SK-N-DZ (cell line): ENCODE data around the gene PRKCQ.
"Not testable (repeated sequence)": the region's sequence is repeated elsewhere in the genome, so short reads cannot be mapped to it uniquely, and the experiment has no call there.

Experiments
- DNase-seq: peaks from one replicate; pipeline ENCODE4 v3.0.0-alpha.2; 2015; ENCODE audit warnings: low spot score

Gene PRKCQ

GRCh38 chr10:6595499-6595898, 15.4 kb upstream of the PRKCQ start:
- no peak for DNase-seq

- DNase-seq, result no peak
Observed at GRCh38 chr10:6593241-6593671, 13.2 kb upstream of the PRKCQ start.

- DNase-seq, result no peak
Observed at GRCh38 chr10:6592080-6592479, 12.0 kb upstream of the PRKCQ start.

- DNase-seq, result no peak
Observed at GRCh38 chr10:6591668-6592067, 11.6 kb upstream of the PRKCQ start.

- DNase-seq, result no peak
Observed at GRCh38 chr10:6590100-6590499, 10.0 kb upstream of the PRKCQ start.

GRCh38 chr10:6589287-6590094, 9.4 kb upstream of the PRKCQ start:
- DNase-seq, result no peak

- DNase-seq, result no peak
Observed at GRCh38 chr10:6588845-6589244, 8.8 kb upstream of the PRKCQ start.

GRCh38 chr10:6588082-6588481, 8.0 kb upstream of the PRKCQ start:
- DNase-seq, result no peak

GRCh38 chr10:6586501-6586900, 6.4 kb upstream of the PRKCQ start:
- DNase-seq, result no peak

GRCh38 chr10:6583447-6583846, 3.4 kb upstream of the PRKCQ start:
- no peak for DNase-seq

- not testable (repeated sequence) for DNase-seq
Observed at GRCh38 chr10:6582913-6583312, 2.8 kb upstream of the PRKCQ start.

- DNase-seq, result no peak
Observed at GRCh38 chr10:6582298-6582697, 2.2 kb upstream of the PRKCQ start.

- DNase-seq, result no peak
Observed at GRCh38 chr10:6581778-6582228, 1.7 kb upstream of the PRKCQ start.

- not testable (repeated sequence) for DNase-seq
Observed at GRCh38 chr10:6581223-6581622, 1.1 kb upstream of the PRKCQ start.

- DNase-seq, result peak; percentile 44
Observed at GRCh38 chr10:6580279-6581029, 378 bp upstream of the PRKCQ start.

GRCh38 chr10:6579183-6579903, 733 bp downstream of the PRKCQ start:
- DNase-seq, result no peak

- DNase-seq, result no peak
Observed at GRCh38 chr10:6578795-6579182, 1.3 kb downstream of the PRKCQ start.

GRCh38 chr10:6578251-6578771, 1.8 kb downstream of the PRKCQ start:
- DNase-seq, result no peak

GRCh38 chr10:6576326-6576725, 3.8 kb downstream of the PRKCQ start:
- DNase-seq, result no peak

- no peak for DNase-seq
Observed at GRCh38 chr10:6574664-6575176, 5.4 kb downstream of the PRKCQ start.

- DNase-seq, result no peak
Observed at GRCh38 chr10:6570893-6571292, 9.2 kb downstream of the PRKCQ start.

GRCh38 chr10:6569259-6569658, 10.8 kb downstream of the PRKCQ start:
- no peak for DNase-seq
